HG03354 (cell line): ENCODE data around the gene KLRK1.
"Not testable (repeated sequence)": the region's sequence is repeated elsewhere in the genome, so short reads cannot be mapped to it uniquely, and the experiment has no call there.

Experiments used
- ATAC-seq: cut with Tn5 transposase; IDR thresholded peaks from one replicate; pipeline ENCODE4 v1.9.1; 2021; ENCODE audit warnings: mild to moderate bottlenecking; ENCODE audit not compliant: unreplicated experiment, poor library complexity, severe bottlenecking

KLRK1 gene

GRCh38 chr12:10390991-10391390 is 1.1 kb upstream of the KLRK1 start:
- ATAC-seq = not testable (repeated sequence)

- ATAC-seq = no peak
These were observed 1.0 kb downstream of the KLRK1 start for GRCh38 chr12:10388624-10389413.

- ATAC-seq = not testable (repeated sequence)
These were observed 2.3 kb downstream of the KLRK1 start for GRCh38 chr12:10387498-10387897.

- ATAC-seq = no peak
These were observed 3.0 kb downstream of the KLRK1 start for GRCh38 chr12:10386857-10387256.

GRCh38 chr12:10385166-10385613 is 4.7 kb downstream of the KLRK1 start:
- ATAC-seq = no peak

- ATAC-seq = no peak
These were observed 5.7 kb downstream of the KLRK1 start for GRCh38 chr12:10384191-10384590.

- ATAC-seq = no peak
These were observed 7.8 kb downstream of the KLRK1 start for GRCh38 chr12:10381928-10382628.

GRCh38 chr12:10378737-10379136 is 11.1 kb downstream of the KLRK1 start:
- not testable (repeated sequence) for ATAC-seq

- no peak for ATAC-seq
These were observed 15.2 kb downstream of the KLRK1 start for GRCh38 chr12:10374624-10375018.

- ATAC-seq = no peak
These were observed 17.3 kb downstream of the KLRK1 start for GRCh38 chr12:10372559-10372958.

GRCh38 chr12:10371893-10372535 is 17.8 kb downstream of the KLRK1 start:
- ATAC-seq = not testable (repeated sequence)

- no peak for ATAC-seq
These were observed 20.1 kb downstream of the KLRK1 start for GRCh38 chr12:10369557-10370415.

- ATAC-seq = no peak
These were observed 21.4 kb downstream of the KLRK1 start for GRCh38 chr12:10368206-10369171.

- not testable (repeated sequence) for ATAC-seq
These were observed 22.1 kb downstream of the KLRK1 start for GRCh38 chr12:10367714-10368113.

- ATAC-seq = no peak
These were observed 23.0 kb downstream of the KLRK1 start for GRCh38 chr12:10366875-10367274.

GRCh38 chr12:10365696-10366405 is 24.0 kb downstream of the KLRK1 start:
- ATAC-seq = no peak

- peak; percentile 68 for ATAC-seq
These were observed 24.8 kb downstream of the KLRK1 start for GRCh38 chr12:10364815-10365622.
